PC-9 (cell line): ENCODE measurements around the gene BAX. TPM values are rescaled to one million over a fixed set of nuclear protein-coding genes. Genes with fewer than 3 reads are reported as not detected.

ENCODE experiments used
- BruUV-seq: library from RNA; stranded (reverse); fragments of 400-500 nt; replicated peaks from 2 replicates; lab custom pipeline; 2021; lab: Mats Ljungman, UMichigan
- CTCF ChIA-PET: fragments of 300-600 bp; sonication (Branson Sonifier 250); formaldehyde crosslinking; loops from one replicate; lab custom pipeline; 2022; ENCODE audit warnings: antibody characterized with exemption; lab: Charles Lee
- POLR2A ChIA-PET: fragments of 300-600 bp; sonication (Branson Sonifier 250); formaldehyde crosslinking; loops from one replicate; lab custom pipeline; 2022; ENCODE audit warnings: antibody characterized with exemption; ENCODE audit not compliant: unreplicated experiment; lab: Charles Lee
- DNase-seq, 2 experiments: peaks; one replicate each; pipeline versions ENCODE4 v3.0.0 to v3.0.0-alpha.2; 2015 to 2022; ENCODE audit warnings: mixed read lengths in 1 of 2
- H2AFZ ChIP-seq: fragments of 200-600 bp; sonication (generic); 2 replicates; pipeline ENCODE4 v1.8.1; 2017; ENCODE audit warnings: antibody characterized with exemption
- H3F3A ChIP-seq: fragments of 200-600 bp; sonication (generic); 2 replicates; pipeline ENCODE4 v1.8.1; 2017; ENCODE audit warnings: antibody characterized with exemption, mild to moderate bottlenecking, low read depth; ENCODE audit not compliant: insufficient read depth
- H3K27ac ChIP-seq: fragments of 200-600 bp; sonication (generic); 2 replicates; pipeline ENCODE4 v1.6.1; 2016; ENCODE audit warnings: mixed run types
- H3K27me3 ChIP-seq: fragments of 200-600 bp; sonication (generic); 2 replicates; pipeline ENCODE4 v1.6.1; 2016; ENCODE audit warnings: low read depth, mixed run types; ENCODE audit not compliant: insufficient read depth
- H3K36me3 ChIP-seq: fragments of 200-600 bp; sonication (generic); 2 replicates; pipeline ENCODE4 v1.6.1; 2016; ENCODE audit warnings: low read depth, mixed run types
- H3K4me1 ChIP-seq: fragments of 200-600 bp; sonication (generic); replicated peaks from 2 replicates; pipeline ENCODE4 v1.6.1; 2016; ENCODE audit warnings: mixed run types; ENCODE audit not compliant: insufficient read depth
- H3K4me2 ChIP-seq: fragments of 200-600 bp; sonication (generic); 2 replicates; pipeline ENCODE4 v1.6.1; 2017; ENCODE audit warnings: mixed run types
- H3K4me3 ChIP-seq: fragments of 200-600 bp; sonication (generic); 2 replicates; pipeline ENCODE4 v1.6.1; 2016; ENCODE audit warnings: mixed run types
- H3K79me2 ChIP-seq: fragments of 200-600 bp; sonication (generic); 2 replicates; pipeline ENCODE4 v1.6.1; 2017; ENCODE audit warnings: low read depth, mixed run types
- H3K9me2 ChIP-seq: fragments of 200-600 bp; sonication (generic); 2 replicates; pipeline ENCODE4 v1.8.1; 2017; ENCODE audit warnings: mild to moderate bottlenecking; ENCODE audit not compliant: insufficient read depth
- H3K9me3 ChIP-seq: fragments of 200-600 bp; sonication (generic); 2 replicates; pipeline ENCODE4 v1.8.1; 2016; ENCODE audit warnings: low read depth; ENCODE audit not compliant: insufficient read depth
- H4K20me1 ChIP-seq: fragments of 200-600 bp; sonication (generic); 2 replicates; pipeline ENCODE4 v1.8.1; 2017; ENCODE audit not compliant: insufficient read depth
- CTCF ChIP-seq: fragments of 200-600 bp; sonication (generic); conservative IDR thresholded peaks from 2 replicates; pipeline ENCODE4 v1.6.1; 2017; ENCODE audit warnings: mixed run types, antibody characterized with exemption, mild to moderate bottlenecking, moderate library complexity
- EZH2 ChIP-seq: fragments of 200-600 bp; sonication (generic); IDR thresholded peaks from 2 replicates; pipeline ENCODE4 v1.8.0; 2017; ENCODE audit warnings: antibody characterized with exemption, low read depth
- intact Hi-C: fragments of 100-400 bp; cut with micrococcal nuclease; formaldehyde crosslinking; loops from one replicate; pipeline ENCODE4 v1.10.0; 2022; ENCODE audit not compliant: unreplicated experiment
- total RNA-seq: library from RNA; stranded (reverse); gene quantifications from 2 replicates; pipeline ENCODE4 v1.2.3, GENCODE V29; 2021

BAX gene
- total RNA-seq, 1 experiment from 2014 or later, result 140 TPM

- Histone ChIP-seq H3K27ac (peak overlapping the region; percentile 95; the same call in 1 of the 2 replicates), H3F3A (peaks cover 70% of the 10 kb centered on the region), H3K4me3 (no peak overlapping the region), H3K9me3 (no peaks in the 10 kb centered on the region), H3K4me1 (peaks cover 29% of the 10 kb centered on the region), H4K20me1 (peaks cover 7% of the 10 kb centered on the region), H2AFZ (no peak overlapping the region), H3K4me2 (no peak overlapping the region), H3K36me3 (peaks cover 12% of the 10 kb centered on the region), H3K79me2 (peaks cover 24% of the 10 kb centered on the region), H3K9me2 (no peaks in the 10 kb centered on the region), H3K27me3 (no peaks in the 10 kb centered on the region)
- intact Hi-C loops, result loop anchor here (10.0 kb wide), 1 partner anchor 476 kb away; no protein-coding TSS in a partner anchor
- CTCF ChIA-PET, result no interaction called here
- POLR2A ChIA-PET, result interaction anchor here (0.6 to 1.1 kb wide), 3 partner anchors 61 to 150 kb away, joined by 4 to 8 read pairs (median 5); partner anchors contain the start of gene NUCB1
- TF ChIP-seq EZH2 (no peak), CTCF (no peak)
- peak in 1 of 2 experiments; percentile 21 for DNase-seq
- no TSS peak for BruUV-seq
Observed at GRCh38 chr19:48961051-48961649, 6.5 kb downstream of the BAX start.

- intact Hi-C loops, result loop anchor here (1.0 to 10.0 kb wide), 3 partner anchors 86 to 477 kb away; partner anchors contain the start of gene HSD17B14
- ChIA-PET CTCF (no interaction called here), POLR2A (interaction anchor here (0.6 to 1.1 kb wide), 2 partner anchors 21 to 61 kb away, joined by 5 to 26 read pairs; partner anchors contain the start of gene NUCB1)
- H3K36me3 ChIP-seq, result peaks cover 17% of the 10 kb centered on the region
- DNase-seq, result peak in 1 of 2 experiments; percentile 9
- peaks cover 27% of the 10 kb centered on the region for H3K4me1 ChIP-seq
- H3K4me3 ChIP-seq, result no peak overlapping the region; the same call in 1 of the 2 replicates
- no peaks in the 10 kb centered on the region for H3K9me2 ChIP-seq
- H3K4me2 ChIP-seq, result peak overlapping the region; percentile 96
- peaks cover 73% of the 10 kb centered on the region for H3F3A ChIP-seq
- BruUV-seq, result no TSS peak
- H3K27ac ChIP-seq, result peak overlapping the region; percentile 95
- H3K27me3 ChIP-seq, result no peaks in the 10 kb centered on the region
- H3K9me3 ChIP-seq, result no peaks in the 10 kb centered on the region
- no peak overlapping the region for H2AFZ ChIP-seq
- peaks cover 25% of the 10 kb centered on the region for H3K79me2 ChIP-seq
- peaks cover 12% of the 10 kb centered on the region for H4K20me1 ChIP-seq
- TF ChIP-seq EZH2 (no peak), CTCF (no peak)
Observed at GRCh38 chr19:48961673-48962028, 7.0 kb downstream of the BAX start.

- H3K9me2 ChIP-seq, result no peaks in the 10 kb centered on the region
- no peaks in the 10 kb centered on the region for H3K9me3 ChIP-seq
- TF ChIP-seq CTCF (no peak), EZH2 (no peak)
- intact Hi-C loops, result loop anchor here (1.0 to 10.0 kb wide), 3 partner anchors 87 to 477 kb away; partner anchors contain the start of gene HSD17B14
- peaks cover 28% of the 10 kb centered on the region for H3K79me2 ChIP-seq
- CTCF ChIA-PET, result no interaction called here
- POLR2A ChIA-PET, result interaction anchor here (0.5 to 1.1 kb wide), 13 partner anchors 19 to 345 kb away, joined by 3 to 26 read pairs (median 5); partner anchors contain the start of genes DHDH, GYS1, NUCB1 and RUVBL2
- H3F3A ChIP-seq, result peaks cover 78% of the 10 kb centered on the region
- peaks cover 33% of the 10 kb centered on the region for H3K4me1 ChIP-seq
- peak overlapping the region; percentile 84; the same call in 1 of the 2 replicates for H3K4me3 ChIP-seq
- peak overlapping the region; percentile 95 for H3K27ac ChIP-seq
- H2AFZ ChIP-seq, result no peak overlapping the region
- DNase-seq, result peak; percentile 72 to 86
- H3K4me2 ChIP-seq, result peak overlapping the region; percentile 96
- TSS peak; percentile 20 for BruUV-seq
- H3K27me3 ChIP-seq, result no peaks in the 10 kb centered on the region
- H3K36me3 ChIP-seq, result peaks cover 22% of the 10 kb centered on the region
- H4K20me1 ChIP-seq, result peaks cover 18% of the 10 kb centered on the region
Observed at GRCh38 chr19:48962029-48962848, 7.6 kb downstream of the BAX start.
